T-helper 2 cell treated with Interferon-gamma antibody and Interleukin-4, amounts not matched to agents 5 μg/mL and 100 μg/mL, for 36 hours (primary cell): ENCODE measurements around the gene PMM2.

Source experiments
- DNase-seq: peaks from one replicate; pipeline ENCODE4 v3.0.0; 2021; ENCODE audit warnings: low spot score
- H3K27ac Mint-ChIP-seq: one replicate; pipeline ENCODE4 v1.8.0; 2021; ENCODE audit warnings: mild to moderate bottlenecking, mixed read lengths
- H3K27me3 Mint-ChIP-seq: one replicate; pipeline ENCODE4 v1.8.0; 2021; ENCODE audit warnings: low read depth, mixed read lengths
- H3K36me3 Mint-ChIP-seq: one replicate; pipeline ENCODE4 v1.8.0; 2021; ENCODE audit warnings: low read depth, mixed read lengths
- H3K4me1 Mint-ChIP-seq: one replicate; pipeline ENCODE4 v1.8.0; 2021; ENCODE audit warnings: low read depth, mixed read lengths
- H3K4me3 Mint-ChIP-seq: one replicate; pipeline ENCODE4 v1.8.0; 2022; ENCODE audit warnings: mild to moderate bottlenecking, moderate library complexity, mixed read lengths
- H3K9me3 Mint-ChIP-seq: one replicate; pipeline ENCODE4 v1.8.0; 2021; ENCODE audit warnings: mixed read lengths

Gene PMM2

DNA sequence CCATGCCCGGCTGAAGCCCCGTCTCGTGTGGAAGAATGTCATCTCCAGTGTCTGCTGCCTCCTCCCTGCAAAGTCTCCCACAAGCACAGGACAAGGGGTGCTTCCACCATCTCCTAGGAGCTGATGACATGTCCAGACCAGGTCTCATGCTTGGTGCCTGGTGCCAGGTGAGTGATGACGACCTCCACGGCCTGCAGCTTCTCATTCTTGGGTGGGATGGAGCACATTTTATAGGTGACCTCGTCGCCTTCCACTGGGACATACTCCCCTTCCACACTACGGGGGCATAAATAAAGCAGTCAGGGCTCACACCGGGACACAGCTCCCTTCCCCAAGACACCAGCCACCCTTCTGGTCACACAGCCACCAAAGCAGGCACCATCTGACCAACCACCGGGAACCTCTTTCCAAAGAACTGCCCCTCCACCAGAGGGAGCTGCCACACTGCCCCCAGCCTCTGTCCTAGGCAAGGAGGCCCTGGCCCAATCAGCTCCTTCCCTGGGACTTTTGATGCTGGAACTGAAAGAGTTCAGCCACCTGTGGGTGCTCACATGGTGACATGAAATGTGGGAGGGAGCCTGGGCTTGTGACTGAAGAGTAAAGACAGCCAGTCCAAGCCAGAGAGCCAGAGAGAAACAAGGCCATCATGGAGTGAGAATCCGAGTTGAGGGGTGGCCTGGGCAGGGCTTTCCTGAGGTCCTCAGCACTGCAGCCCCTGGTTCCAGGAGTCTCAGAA lies 57.6 kb downstream of the PMM2 start:
- Mint-ChIP-seq H3K27ac (no peak overlapping the region), H3K4me1 (peaks cover 22% of the 10 kb centered on the region)

GRCh38 chr16:8855972-8856371 lies 58.3 kb downstream of the PMM2 start:
- Mint-ChIP-seq H3K9me3 (no peaks in the 10 kb centered on the region), H3K27ac (no peak overlapping the region), H3K4me3 (no peak overlapping the region), H3K27me3 (no peaks in the 10 kb centered on the region), H3K4me1 (peaks cover 16% of the 10 kb centered on the region), H3K36me3 (peaks cover 53% of the 10 kb centered on the region)
- no peak for DNase-seq

More for the DNA sequence above, 57.6 kb downstream of the PMM2 start:
- Mint-ChIP-seq H3K4me3 (no peak overlapping the region), H3K27me3 (no peaks in the 10 kb centered on the region), H3K9me3 (no peaks in the 10 kb centered on the region), H3K36me3 (peaks cover 58% of the 10 kb centered on the region)
- DNase-seq: no peak

GRCh38 chr16:8858994-8859912 lies 61.6 kb downstream of the PMM2 start:
- H3K27ac Mint-ChIP-seq: no peak overlapping the region
- peaks cover 44% of the 10 kb centered on the region for H3K36me3 Mint-ChIP-seq
- H3K9me3 Mint-ChIP-seq: no peaks in the 10 kb centered on the region
- no peak overlapping the region for H3K4me3 Mint-ChIP-seq
- DNase-seq: no peak
- H3K27me3 Mint-ChIP-seq: no peaks in the 10 kb centered on the region
- peaks cover 11% of the 10 kb centered on the region for H3K4me1 Mint-ChIP-seq

DNA sequence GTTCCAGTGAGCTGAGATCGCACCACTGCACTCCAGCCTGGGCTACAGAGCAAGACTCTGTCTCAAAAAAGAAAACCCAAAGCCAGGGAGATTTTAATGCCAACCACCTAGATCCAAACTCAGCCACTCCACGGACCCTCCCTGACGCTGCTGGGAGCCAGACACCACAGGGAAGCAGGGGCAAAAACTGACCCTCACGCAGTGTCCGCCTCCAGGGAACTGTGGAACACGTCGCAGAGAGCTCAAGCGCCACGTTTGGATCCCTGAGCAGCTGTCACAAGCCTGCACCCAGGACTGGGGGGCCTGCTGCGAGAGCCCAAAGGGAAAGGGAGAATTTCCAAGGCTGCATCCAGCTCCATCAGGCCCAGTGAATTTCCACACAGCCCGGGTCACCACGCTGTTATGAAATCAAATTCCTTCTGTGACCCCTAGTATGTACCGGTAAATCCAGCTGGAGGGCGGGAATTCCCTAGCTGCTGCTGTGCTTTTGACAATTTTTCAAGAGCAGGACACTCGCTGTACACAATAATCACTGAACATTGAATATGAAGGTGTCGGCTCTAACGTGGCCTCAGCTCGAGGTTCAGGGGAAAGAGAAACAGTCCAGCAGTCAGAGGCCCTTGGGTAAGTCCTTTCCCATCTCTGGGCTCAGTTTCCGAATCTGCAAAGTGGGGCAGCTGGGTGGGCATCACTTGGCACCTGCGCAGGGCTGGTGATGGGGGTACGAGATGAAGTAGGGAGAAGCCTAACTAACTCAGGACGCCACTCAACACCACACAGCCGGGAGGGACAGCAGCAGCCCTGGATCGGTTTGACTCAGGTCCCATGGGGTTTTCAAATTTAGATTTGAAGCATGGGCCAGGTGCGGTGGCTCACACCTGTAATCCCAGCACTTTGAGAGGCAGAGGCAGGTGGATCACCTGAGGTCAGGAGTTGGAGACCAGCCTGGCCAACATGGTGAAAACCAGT lies 62.6 kb downstream of the PMM2 start:
- H3K9me3 Mint-ChIP-seq: no peaks in the 10 kb centered on the region
- peaks cover 37% of the 10 kb centered on the region for H3K36me3 Mint-ChIP-seq
- no peak overlapping the region for H3K27ac Mint-ChIP-seq
- H3K4me3 Mint-ChIP-seq: no peak overlapping the region
- no peaks in the 10 kb centered on the region for H3K27me3 Mint-ChIP-seq
- peaks cover 12% of the 10 kb centered on the region for H3K4me1 Mint-ChIP-seq
- DNase-seq: no peak

GRCh38 chr16:8861563-8862308 lies 64.1 kb downstream of the PMM2 start:
- no peaks in the 10 kb centered on the region for H3K9me3 Mint-ChIP-seq
- no peak for DNase-seq
- peak overlapping the region; percentile 23 for H3K27ac Mint-ChIP-seq
- no peak overlapping the region for H3K4me3 Mint-ChIP-seq
- H3K36me3 Mint-ChIP-seq: peaks cover 29% of the 10 kb centered on the region
- no peaks in the 10 kb centered on the region for H3K27me3 Mint-ChIP-seq
- peaks cover 22% of the 10 kb centered on the region for H3K4me1 Mint-ChIP-seq

GRCh38 chr16:8862309-8863130 lies 64.9 kb downstream of the PMM2 start:
- no peaks in the 10 kb centered on the region for H3K27me3 Mint-ChIP-seq
- peak overlapping the region; percentile 23 for H3K27ac Mint-ChIP-seq
- peaks cover 26% of the 10 kb centered on the region for H3K4me1 Mint-ChIP-seq
- H3K4me3 Mint-ChIP-seq: no peak overlapping the region
- DNase-seq: no peak
- peaks cover 31% of the 10 kb centered on the region for H3K36me3 Mint-ChIP-seq
- no peaks in the 10 kb centered on the region for H3K9me3 Mint-ChIP-seq

- Mint-ChIP-seq H3K4me1 (peaks cover 26% of the 10 kb centered on the region), H3K27me3 (no peaks in the 10 kb centered on the region), H3K4me3 (peak overlapping the region; percentile 7), H3K36me3 (peaks cover 28% of the 10 kb centered on the region), H3K9me3 (no peaks in the 10 kb centered on the region), H3K27ac (peak overlapping the region; percentile 28)
- no peak for DNase-seq
Measured at GRCh38 chr16:8863594-8864424, 66.2 kb downstream of the PMM2 start.

DNA sequence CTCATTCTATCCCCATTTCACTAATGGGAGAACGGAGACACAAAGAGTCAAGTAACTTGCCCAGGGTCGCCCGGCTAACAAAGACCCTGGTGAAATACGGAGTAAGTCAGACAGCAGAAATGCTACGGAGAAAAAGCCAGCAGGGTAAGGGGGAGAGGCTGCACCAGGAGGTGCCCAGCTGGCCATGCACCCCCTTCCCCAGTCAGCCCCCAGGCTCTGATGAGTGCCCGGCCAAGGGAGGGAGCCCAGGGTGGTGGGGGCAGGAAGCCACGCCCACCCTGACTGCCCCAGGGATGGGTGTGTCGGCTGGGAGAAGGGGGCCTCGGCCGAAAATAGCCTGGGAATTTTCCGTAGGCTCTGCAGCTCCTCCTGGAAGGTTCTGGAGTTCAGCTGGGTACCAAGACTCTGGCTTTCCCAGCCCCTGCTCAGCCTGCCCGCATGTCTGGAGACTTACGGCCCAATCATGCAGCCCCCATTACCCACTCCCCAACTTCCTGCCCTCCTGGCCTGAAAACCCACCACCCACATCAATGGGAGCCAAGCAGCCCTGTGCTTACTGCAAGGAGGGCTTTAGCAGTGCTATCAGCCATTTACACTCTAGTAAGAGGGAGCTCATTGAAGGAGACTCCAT lies 67.0 kb downstream of the PMM2 start:
- H3K4me1 Mint-ChIP-seq: peaks cover 28% of the 10 kb centered on the region
- H3K27ac Mint-ChIP-seq: peak overlapping the region; percentile 41

DNA sequence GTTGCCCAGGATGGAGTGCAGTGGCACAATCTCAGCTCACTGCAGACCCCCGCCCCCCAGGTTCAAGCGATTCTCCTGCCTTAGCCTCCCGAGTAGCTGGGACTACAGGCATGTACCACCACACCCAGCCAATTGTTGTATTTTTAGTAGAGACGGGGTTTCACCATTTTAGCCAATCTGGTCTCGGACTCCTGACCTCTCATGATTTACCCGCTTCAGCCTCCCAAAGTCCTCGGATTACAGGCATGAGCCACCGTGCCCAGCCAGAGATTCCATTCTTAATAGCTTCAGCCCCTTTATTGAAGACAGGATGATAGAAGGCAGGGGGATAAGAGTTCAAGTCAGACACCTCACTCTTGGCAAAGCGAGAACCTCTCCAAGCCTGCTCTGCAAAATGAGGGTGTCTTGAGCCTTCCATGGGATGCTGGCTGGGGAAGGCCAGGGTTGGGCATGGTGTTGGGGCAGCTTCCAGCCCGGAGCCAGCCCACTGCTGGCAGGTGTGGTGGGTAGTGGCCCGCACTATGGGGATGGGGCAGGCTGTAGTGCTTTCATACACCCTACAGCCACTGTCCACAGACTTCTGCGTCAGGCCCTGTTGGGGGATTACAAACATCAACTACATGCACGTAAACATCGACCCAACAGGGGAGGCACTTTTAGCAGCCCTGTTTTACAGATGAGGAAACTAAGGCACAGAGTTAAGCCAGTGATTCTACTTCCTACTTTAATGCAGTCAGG lies 67.7 kb downstream of the PMM2 start:
- H3K4me3 Mint-ChIP-seq: peak overlapping the region; percentile 32
- no peaks in the 10 kb centered on the region for H3K9me3 Mint-ChIP-seq
- H3K27me3 Mint-ChIP-seq: no peaks in the 10 kb centered on the region
- peaks cover 23% of the 10 kb centered on the region for H3K36me3 Mint-ChIP-seq
- no peak for DNase-seq
- H3K4me1 Mint-ChIP-seq: peaks cover 28% of the 10 kb centered on the region
- H3K27ac Mint-ChIP-seq: peak overlapping the region; percentile 41

More for the DNA sequence above, 67.0 kb downstream of the PMM2 start:
- Mint-ChIP-seq H3K27me3 (no peaks in the 10 kb centered on the region), H3K36me3 (peaks cover 27% of the 10 kb centered on the region), H3K9me3 (no peaks in the 10 kb centered on the region), H3K4me3 (peak overlapping the region; percentile 7)
- DNase-seq: no peak

DNA sequence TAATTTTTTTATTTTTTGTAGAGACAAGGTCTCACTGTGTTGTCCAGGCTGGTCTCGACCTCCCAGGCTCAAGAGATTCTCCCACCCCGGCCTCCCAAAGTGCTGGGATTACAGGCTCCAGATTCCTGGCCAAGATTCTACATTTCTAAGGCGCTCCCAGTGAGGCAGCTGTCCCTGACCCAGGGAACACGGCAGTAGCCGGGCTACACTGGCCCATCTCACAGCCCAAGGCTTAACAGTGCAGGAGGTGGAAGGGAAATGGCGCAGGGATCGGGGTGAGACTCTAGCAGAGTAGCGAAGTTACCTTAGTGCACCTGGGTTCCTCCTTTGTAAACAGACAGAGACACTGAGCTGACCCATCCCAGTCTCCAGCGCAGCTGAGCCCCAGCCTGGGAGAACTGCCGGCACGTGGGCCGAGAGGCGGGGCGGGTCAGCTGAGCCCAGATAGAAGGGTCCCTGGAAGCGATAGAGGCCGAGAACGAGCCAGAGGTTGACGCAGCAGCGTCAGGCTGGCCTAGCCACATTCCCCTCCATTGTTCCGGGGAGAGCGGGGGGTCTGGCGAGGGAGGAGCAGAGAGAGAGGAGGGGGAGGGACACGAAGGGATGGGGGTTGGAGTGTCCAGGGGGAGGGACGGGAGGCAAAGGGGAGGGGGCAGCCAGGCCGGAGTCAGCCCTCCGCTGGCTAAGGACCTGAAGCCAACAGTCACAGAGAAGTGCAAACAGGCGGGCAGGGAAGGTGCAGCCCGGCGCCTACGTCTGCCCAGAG lies 68.7 kb downstream of the PMM2 start:
- H3K4me1 Mint-ChIP-seq: peaks cover 35% of the 10 kb centered on the region
- peak overlapping the region; percentile 82 for H3K27ac Mint-ChIP-seq
- peak overlapping the region; percentile 82 for H3K4me3 Mint-ChIP-seq
- peaks cover 21% of the 10 kb centered on the region for H3K36me3 Mint-ChIP-seq
- H3K27me3 Mint-ChIP-seq: no peaks in the 10 kb centered on the region
- DNase-seq: no peak
- H3K9me3 Mint-ChIP-seq: no peaks in the 10 kb centered on the region
